Measurements from ENCODE around the gene CXCR5. TPM values are rescaled to one million over a fixed set of nuclear protein-coding genes. Genes with fewer than 3 reads are reported as not detected.

CXCR5 gene
- total RNA-seq, 1 experiment from 2014 or later: not detected

GRCh38 chr11:118908264-118908663 lies 24.6 kb downstream of the CXCR5 start:
- Histone ChIP-seq H3K27me3 (ENCODE audit: low read length) (no peaks in the 10 kb centered on the region), H3K79me2 (ENCODE audit: low read length) (peaks cover 80% of the 10 kb centered on the region), H3K4me3 (ENCODE audit: low read length) (no peak overlapping the region), H3K9ac (ENCODE audit: low read length) (no peak overlapping the region), H3K4me1 (ENCODE audit: insufficient read depth, low read length) (peaks cover 52% of the 10 kb centered on the region), H3K9me2 (replicated peaks; ENCODE audit: low read length) (no peaks in the 10 kb centered on the region), H3K9me3 (ENCODE audit: low read length) (no peaks in the 10 kb centered on the region), H3K36me3 (ENCODE audit: low read depth, low read length) (peaks cover 32% of the 10 kb centered on the region), H3K4me2 (ENCODE audit: low read length) (no peak overlapping the region), H4K20me1 (ENCODE audit: low read length) (0 out of 2 replicates have a peak, but pooled peaks cover 3% of the 10 kb centered on the region), H2AFZ (ENCODE audit: low read length) (no peak overlapping the region), H3K27ac (ENCODE audit: low read length) (no peak overlapping the region), H3F3A (ENCODE audit: low read length, unreplicated experiment) (peaks cover 7% of the 10 kb centered on the region)
- DNase-seq (no peak), ATAC-seq (no peak)
- no TSS peak for BruUV-seq (replicated peaks)
- intact Hi-C loops (cut with micrococcal nuclease): no loop called here
- ChIA-PET POLR2A (ENCODE audit: unreplicated experiment) (no interaction called here), CTCF (interaction anchor here (4.7 kb wide), 1 partner anchor 17 kb away, joined by 23 read pairs; the partner anchor contains the start of gene BCL9L)
- no peak for TF ChIP-seq EZH2phosphoT487 (IDR thresholded peaks at IDR 0.05; ENCODE audit: borderline replicate concordance, low read length)
- TF ChIP-seq CTCF (conservative IDR thresholded peaks at IDR 0.05; ENCODE audit: low read depth, low read length): no peak
- no peak for TF ChIP-seq EZH2 (IDR thresholded peaks at IDR 0.05; ENCODE audit: low read length, unreplicated experiment)

- H3F3A ChIP-seq (ENCODE audit: low read length, unreplicated experiment): peaks cover 7% of the 10 kb centered on the region
- peaks cover 60% of the 10 kb centered on the region for H3K4me1 ChIP-seq (ENCODE audit: insufficient read depth, low read length)
- TF ChIP-seq EZH2phosphoT487 (IDR thresholded peaks at IDR 0.05; ENCODE audit: borderline replicate concordance, low read length): no peak
- no peaks in the 10 kb centered on the region for H3K9me2 ChIP-seq (replicated peaks; ENCODE audit: low read length)
- no peak overlapping the region for H2AFZ ChIP-seq (ENCODE audit: low read length)
- H3K36me3 ChIP-seq (ENCODE audit: low read depth, low read length): peaks cover 24% of the 10 kb centered on the region
- H3K9ac ChIP-seq (ENCODE audit: low read length): peak overlapping the region; percentile 69
- H3K27me3 ChIP-seq (ENCODE audit: low read length): no peaks in the 10 kb centered on the region
- CTCF ChIA-PET: interaction anchor here (0.7 to 4.7 kb wide), 4 partner anchors 17 to 24 kb away, joined by 3 to 23 read pairs (median 4); partner anchors contain the start of gene BCL9L
- no peaks in the 10 kb centered on the region for H4K20me1 ChIP-seq (ENCODE audit: low read length)
- BruUV-seq (replicated peaks): no TSS peak
- peak; percentile 76 for DNase-seq
- peak overlapping the region; percentile 97 for H3K27ac ChIP-seq (ENCODE audit: low read length)
- intact Hi-C loops (cut with micrococcal nuclease): no loop called here
- H3K4me3 ChIP-seq (ENCODE audit: low read length): peak overlapping the region; percentile 61
- H3K4me2 ChIP-seq (ENCODE audit: low read length): peak overlapping the region; percentile 83
- H3K79me2 ChIP-seq (ENCODE audit: low read length): peaks cover 80% of the 10 kb centered on the region
- no peaks in the 10 kb centered on the region for H3K9me3 ChIP-seq (ENCODE audit: low read length)
- POLR2A ChIA-PET (ENCODE audit: unreplicated experiment): interaction anchor here (0.7 to 1.0 kb wide), 2 partner anchors 17 to 272 kb away, joined by 4 to 9 read pairs; partner anchors contain the start of gene BCL9L
- ATAC-seq: peak; percentile 0; the same call in 1 of the 2 replicates
Measured at GRCh38 chr11:118908901-118909618, 25.4 kb downstream of the CXCR5 start.

- TF ChIP-seq CTCF (conservative IDR thresholded peaks at IDR 0.05; ENCODE audit: low read depth, low read length) (no peak), EZH2 (IDR thresholded peaks at IDR 0.05; ENCODE audit: low read length, unreplicated experiment) (no peak), EZH2phosphoT487 (IDR thresholded peaks at IDR 0.05; ENCODE audit: borderline replicate concordance, low read length) (no peak)
Measured at GRCh38 chr11:118909619-118910308, 26.1 kb downstream of the CXCR5 start.

More at GRCh38 chr11:118909619-118910308, 26.1 kb downstream of the CXCR5 start:
- H3K9me3 ChIP-seq (ENCODE audit: low read length): no peaks in the 10 kb centered on the region
- H3K9ac ChIP-seq (ENCODE audit: low read length): peak overlapping the region; percentile 69
- peak overlapping the region; percentile 61 for H3K4me3 ChIP-seq (ENCODE audit: low read length)
- ChIA-PET POLR2A (ENCODE audit: unreplicated experiment) (interaction anchor here (0.7 to 1.5 kb wide), 4 partner anchors 13 to 273 kb away, joined by 4 to 16 read pairs (median 7); partner anchors contain the start of gene BCL9L), CTCF (interaction anchor here (0.7 to 4.7 kb wide), 4 partner anchors 16 to 24 kb away, joined by 3 to 23 read pairs (median 4); partner anchors contain the start of gene BCL9L)
- H3K79me2 ChIP-seq (ENCODE audit: low read length): peaks cover 83% of the 10 kb centered on the region
- H4K20me1 ChIP-seq (ENCODE audit: low read length): no peaks in the 10 kb centered on the region
- H2AFZ ChIP-seq (ENCODE audit: low read length): no peak overlapping the region
- peak overlapping the region; percentile 83 for H3K4me2 ChIP-seq (ENCODE audit: low read length)
- H3K27me3 ChIP-seq (ENCODE audit: low read length): no peaks in the 10 kb centered on the region
- no peaks in the 10 kb centered on the region for H3K9me2 ChIP-seq (replicated peaks; ENCODE audit: low read length)
- intact Hi-C loops (cut with micrococcal nuclease): no loop called here
- H3K36me3 ChIP-seq (ENCODE audit: low read depth, low read length): peaks cover 20% of the 10 kb centered on the region
- DNase-seq (no peak), ATAC-seq (no peak)
- peaks cover 7% of the 10 kb centered on the region for H3F3A ChIP-seq (ENCODE audit: low read length, unreplicated experiment)
- BruUV-seq (replicated peaks): TSS peak; percentile 65
- peak overlapping the region; percentile 97 for H3K27ac ChIP-seq (ENCODE audit: low read length)
- H3K4me1 ChIP-seq (ENCODE audit: insufficient read depth, low read length): peaks cover 67% of the 10 kb centered on the region
